OCI-LY1 (cell line): ENCODE data around the gene SDCCAG8.

Experiments
- H2AFZ ChIP-seq: fragments of 200-600 bp; sonication (generic), shearing (Covaris generic); 2 replicates; pipeline ENCODE4 v1.6.0; 2014; ENCODE audit warnings: antibody characterized with exemption, mild to moderate bottlenecking, low read length
- H3F3A ChIP-seq: fragments of 200-600 bp; sonication (generic), shearing (Covaris generic); 2 replicates; pipeline ENCODE4 v1.6.0; 2014; ENCODE audit warnings: mild to moderate bottlenecking, antibody characterized with exemption, low read length, moderate library complexity; ENCODE audit not compliant: insufficient read depth
- H3K27ac ChIP-seq: fragments of 200-600 bp; sonication (generic); 2 replicates; pipeline ENCODE4 v1.5.1; 2014; ENCODE audit warnings: low read length, mixed run types, mild to moderate bottlenecking, low read depth; ENCODE audit not compliant: poor library complexity, severe bottlenecking
- H3K27me3 ChIP-seq: fragments of 200-600 bp; sonication (generic); 2 replicates; pipeline ENCODE4 v1.6.0; 2014; ENCODE audit warnings: antibody characterized with exemption, mild to moderate bottlenecking, low read length, moderate library complexity; ENCODE audit not compliant: insufficient read depth
- H3K36me3 ChIP-seq: fragments of 200-600 bp; sonication (generic); 2 replicates; pipeline ENCODE4 v1.6.1; 2014; ENCODE audit warnings: mild to moderate bottlenecking, antibody characterized with exemption, low read length, moderate library complexity, mixed read lengths; ENCODE audit not compliant: insufficient read depth
- H3K4me1 ChIP-seq: fragments of 200-600 bp; sonication (generic); 2 replicates; pipeline ENCODE4 v1.5.1; 2014; ENCODE audit warnings: mild to moderate bottlenecking, low read length, moderate library complexity; ENCODE audit not compliant: insufficient read depth, severe bottlenecking
- H3K4me2 ChIP-seq: fragments of 200-600 bp; sonication (generic), shearing (Covaris generic); 2 replicates; pipeline ENCODE4 v1.6.1; 2014; ENCODE audit warnings: low read length
- H3K4me3 ChIP-seq: fragments of 200-600 bp; sonication (generic); 2 replicates; pipeline ENCODE4 v1.5.1; 2014; ENCODE audit warnings: low read length, low read depth, mild to moderate bottlenecking, mixed read lengths; ENCODE audit not compliant: poor library complexity, severe bottlenecking
- H3K79me2 ChIP-seq: fragments of 200-600 bp; shearing (Covaris generic); 2 replicates; pipeline ENCODE4 v1.6.1; 2016; ENCODE audit warnings: mixed run types, low read length, mixed read lengths; ENCODE audit not compliant: insufficient read depth
- H3K9ac ChIP-seq: fragments of 200-600 bp; sonication (generic), shearing (Covaris generic); 2 replicates; pipeline ENCODE4 v1.6.1; 2014; ENCODE audit warnings: mild to moderate bottlenecking, low read length, mixed read lengths
- H3K9me2 ChIP-seq: fragments of 200-600 bp; sonication (generic), shearing (Covaris generic); 2 replicates; pipeline ENCODE4 v1.6.1; 2014; ENCODE audit warnings: low read depth, mild to moderate bottlenecking, low read length, mixed read lengths
- H3K9me3 ChIP-seq: fragments of 200-600 bp; shearing (Covaris generic); 2 replicates; pipeline ENCODE4 v1.6.1; 2014; ENCODE audit warnings: low read length, mixed read lengths
- H4K20me1 ChIP-seq: fragments of 200-600 bp; sonication (generic), shearing (Covaris generic); 2 replicates; pipeline ENCODE4 v1.6.0; 2016; ENCODE audit warnings: mild to moderate bottlenecking, low read length; ENCODE audit not compliant: insufficient read depth
- CTCF ChIP-seq: fragments of 200-600 bp; sonication (generic), shearing (Covaris generic); IDR thresholded peaks from 2 replicates; pipeline ENCODE4 v1.5.1; 2017; ENCODE audit warnings: mild to moderate bottlenecking, antibody characterized with exemption, low read length, moderate library complexity, mixed read lengths
- EZH2 ChIP-seq: fragments of 200-600 bp; sonication (generic), shearing (Covaris generic); IDR thresholded peaks from 2 replicates; pipeline ENCODE4 v1.8.0; 2017; ENCODE audit warnings: borderline replicate concordance, mixed run types, mild to moderate bottlenecking, antibody characterized with exemption, low read length, moderate library complexity, mixed read lengths

Gene SDCCAG8

GRCh38 chr1:243507001-243507671 lies 251.3 kb downstream of the SDCCAG8 start:
- H3K4me1 ChIP-seq = no peaks in the 10 kb centered on the region
- H3K9me3 ChIP-seq = no peaks in the 10 kb centered on the region
- no peaks in the 10 kb centered on the region for H3K79me2 ChIP-seq
- H3K9me2 ChIP-seq = no peaks in the 10 kb centered on the region
- H3K36me3 ChIP-seq = no peaks in the 10 kb centered on the region
- TF ChIP-seq EZH2 (no peak), CTCF (no peak)
- no peak overlapping the region for H3K4me2 ChIP-seq
- no peak overlapping the region for H3K27ac ChIP-seq
- no peaks in the 10 kb centered on the region for H3K27me3 ChIP-seq
- no peaks in the 10 kb centered on the region for H3F3A ChIP-seq
- H3K9ac ChIP-seq = no peak overlapping the region
- no peaks in the 10 kb centered on the region for H4K20me1 ChIP-seq
- no peak overlapping the region for H2AFZ ChIP-seq
- no peak overlapping the region for H3K4me3 ChIP-seq

- Histone ChIP-seq H3K4me2 (no peak overlapping the region), H3K4me3 (no peak overlapping the region), H4K20me1 (no peaks in the 10 kb centered on the region), H3K9ac (no peak overlapping the region), H3K4me1 (no peaks in the 10 kb centered on the region), H3K27me3 (no peaks in the 10 kb centered on the region), H3K9me3 (no peaks in the 10 kb centered on the region), H3K9me2 (no peaks in the 10 kb centered on the region), H3K36me3 (no peaks in the 10 kb centered on the region), H3K79me2 (no peaks in the 10 kb centered on the region), H2AFZ (no peak overlapping the region), H3F3A (no peaks in the 10 kb centered on the region), H3K27ac (no peak overlapping the region)
- TF ChIP-seq EZH2 (no peak), CTCF (no peak)
Observed at GRCh38 chr1:243507672-243508302, 251.9 kb downstream of the SDCCAG8 start.

GRCh38 chr1:243508303-243508713 lies 252.5 kb downstream of the SDCCAG8 start:
- H4K20me1 ChIP-seq = no peaks in the 10 kb centered on the region
- no peaks in the 10 kb centered on the region for H3K9me3 ChIP-seq
- no peaks in the 10 kb centered on the region for H3K4me1 ChIP-seq
- H3K4me2 ChIP-seq = no peak overlapping the region
- no peaks in the 10 kb centered on the region for H3K9me2 ChIP-seq
- no peak overlapping the region for H3K9ac ChIP-seq
- H3K27ac ChIP-seq = no peak overlapping the region
- no peaks in the 10 kb centered on the region for H3K79me2 ChIP-seq
- no peak for TF ChIP-seq CTCF
- TF ChIP-seq EZH2 = no peak
- H3K4me3 ChIP-seq = no peak overlapping the region
- no peaks in the 10 kb centered on the region for H3F3A ChIP-seq
- H3K36me3 ChIP-seq = no peaks in the 10 kb centered on the region
- H3K27me3 ChIP-seq = no peaks in the 10 kb centered on the region
- H2AFZ ChIP-seq = no peak overlapping the region
